GM03348 (cell line): ENCODE data around the gene KCNB1.

Source experiments
- DNase-seq: peaks from one replicate; pipeline ENCODE4 v3.0.0; 2012; ENCODE audit warnings: low spot score

Gene KCNB1

DNA sequence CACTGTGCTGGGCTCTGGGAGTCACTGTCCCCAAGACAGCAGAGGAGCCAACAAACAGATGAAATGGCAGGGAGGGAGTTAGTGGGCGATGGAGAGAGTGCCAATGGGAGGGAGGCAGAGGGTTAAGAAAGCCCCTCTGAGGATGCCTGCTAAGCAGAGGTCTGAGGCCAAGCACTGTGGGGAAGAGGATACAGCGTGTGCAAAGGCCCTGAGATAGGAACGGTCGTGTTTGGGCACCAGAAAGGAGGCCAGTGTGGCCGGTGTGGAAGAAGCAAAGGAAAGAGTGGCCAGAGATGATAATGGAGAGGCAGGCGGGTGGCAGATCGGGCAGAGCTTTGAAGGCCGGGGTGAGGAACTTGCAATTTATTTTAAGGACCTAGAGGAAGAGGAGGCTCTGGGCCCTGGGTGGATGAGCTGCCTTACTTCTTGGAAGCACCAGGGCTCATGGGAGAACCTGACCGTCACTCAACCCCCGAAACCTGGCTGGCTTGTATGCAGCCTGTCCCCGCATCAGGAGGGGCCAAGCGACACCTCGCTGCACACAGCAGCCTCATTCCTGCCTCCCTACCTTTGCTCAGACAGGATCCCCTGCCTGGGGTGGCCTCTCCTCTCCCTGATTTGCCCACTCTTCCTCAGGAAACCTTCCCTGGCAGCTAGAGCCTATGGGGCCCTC lies 73.0 kb downstream of the KCNB1 start:
- DNase-seq = no peak

DNA sequence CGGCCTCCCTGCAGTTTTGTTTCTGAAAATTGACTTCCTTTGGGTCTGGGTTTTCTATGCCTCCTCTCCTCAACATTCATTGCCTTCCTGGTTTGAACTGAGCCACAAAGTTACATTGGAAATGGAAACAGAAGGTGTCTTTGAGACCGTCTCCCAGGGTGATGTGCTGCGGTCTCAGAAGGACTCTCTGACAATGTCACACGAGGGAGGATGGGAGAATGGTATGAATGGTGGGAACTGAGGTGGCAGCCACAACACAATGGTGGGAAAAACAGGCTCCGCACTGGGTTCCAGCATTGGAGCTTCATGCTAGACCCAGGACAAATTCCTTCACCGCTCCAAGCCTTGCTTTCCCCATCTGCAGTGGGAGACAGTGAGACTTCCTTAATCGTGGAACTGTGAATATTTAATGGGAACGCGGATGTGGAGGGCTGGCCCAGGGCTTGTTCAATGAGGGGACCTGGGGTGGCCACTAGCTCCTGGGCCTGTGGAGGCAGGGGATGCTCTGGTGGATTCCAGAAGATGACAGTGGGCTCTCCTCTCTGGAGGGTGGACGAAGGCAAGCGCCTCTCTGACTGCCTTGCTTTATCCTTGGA lies 73.9 kb downstream of the KCNB1 start:
- no peak for DNase-seq

GRCh38 chr20:49406666-49407065 lies 75.8 kb downstream of the KCNB1 start:
- no peak for DNase-seq

DNA sequence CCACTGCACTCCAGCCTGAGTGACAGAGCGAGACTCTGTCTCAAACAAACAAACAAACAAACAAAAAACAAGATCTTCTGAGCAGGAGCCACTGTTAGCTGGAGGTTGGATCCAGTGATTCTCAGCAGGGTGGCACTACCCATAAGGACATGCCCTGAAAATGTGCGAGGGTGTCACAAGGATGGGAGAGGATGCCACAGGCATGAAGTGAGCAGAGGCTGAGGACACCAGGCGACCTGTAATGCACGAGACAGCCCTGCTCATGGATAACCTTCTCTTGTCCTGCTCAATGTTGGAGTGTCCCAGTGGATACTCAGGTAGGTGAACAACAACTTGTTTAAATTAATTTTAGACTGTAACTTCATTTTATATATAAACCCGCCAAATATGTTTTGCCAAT lies 76.8 kb downstream of the KCNB1 start:
- no peak for DNase-seq

DNA sequence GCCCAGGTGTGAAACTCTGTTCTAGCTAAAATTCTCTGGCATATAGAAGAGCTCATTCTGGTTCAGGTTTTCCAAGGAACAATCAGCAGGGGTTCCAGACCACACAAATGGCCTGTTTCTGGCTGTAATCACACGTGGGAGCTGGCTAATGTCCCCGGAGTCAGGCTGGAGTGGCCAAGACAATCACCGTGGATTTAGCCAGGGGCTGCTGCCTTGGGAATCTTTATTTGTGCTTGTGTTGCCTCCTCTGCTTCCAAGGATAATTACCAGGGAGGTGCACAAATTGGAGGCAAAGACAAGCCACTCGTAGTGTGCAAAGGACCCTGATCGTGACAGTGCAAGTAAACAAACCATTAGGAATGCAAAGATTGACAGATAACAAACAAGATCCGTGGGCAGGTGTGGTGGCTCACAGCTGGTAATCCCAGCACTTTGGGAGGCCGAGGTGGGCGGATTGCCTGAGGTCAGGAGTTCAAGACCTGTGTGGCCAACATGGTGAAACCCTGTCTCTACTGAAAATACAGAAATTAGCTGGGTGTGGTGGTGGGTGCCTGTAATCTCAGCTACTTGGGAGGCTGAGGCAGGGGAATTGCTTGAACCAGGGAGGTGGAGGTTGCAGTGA lies 77.3 kb downstream of the KCNB1 start:
- no peak for DNase-seq

GRCh38 chr20:49404461-49404860 lies 78.0 kb downstream of the KCNB1 start:
- DNase-seq = no peak

- DNase-seq = no peak
Observed at GRCh38 chr20:49403911-49404310, 78.6 kb downstream of the KCNB1 start.

DNA sequence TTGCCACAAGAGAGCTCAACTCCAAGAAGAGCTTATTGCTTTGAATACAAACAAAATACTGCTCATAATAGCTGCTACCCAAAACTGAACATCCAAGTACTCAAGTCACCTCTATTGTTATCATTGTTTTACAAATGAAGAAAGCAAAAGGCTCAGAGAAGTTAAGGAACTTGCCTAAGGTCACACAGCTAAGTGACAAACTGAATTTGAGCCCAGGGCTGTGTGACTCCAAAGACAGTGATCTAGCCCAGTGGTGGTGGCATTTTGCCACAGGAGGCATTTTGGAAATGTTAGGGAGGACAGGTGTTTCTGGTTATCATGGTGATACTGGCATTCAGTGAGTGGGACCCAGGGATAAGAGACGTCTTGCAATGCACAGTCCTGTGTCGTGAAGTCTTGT lies 79.5 kb downstream of the KCNB1 start:
- DNase-seq = no peak

DNA sequence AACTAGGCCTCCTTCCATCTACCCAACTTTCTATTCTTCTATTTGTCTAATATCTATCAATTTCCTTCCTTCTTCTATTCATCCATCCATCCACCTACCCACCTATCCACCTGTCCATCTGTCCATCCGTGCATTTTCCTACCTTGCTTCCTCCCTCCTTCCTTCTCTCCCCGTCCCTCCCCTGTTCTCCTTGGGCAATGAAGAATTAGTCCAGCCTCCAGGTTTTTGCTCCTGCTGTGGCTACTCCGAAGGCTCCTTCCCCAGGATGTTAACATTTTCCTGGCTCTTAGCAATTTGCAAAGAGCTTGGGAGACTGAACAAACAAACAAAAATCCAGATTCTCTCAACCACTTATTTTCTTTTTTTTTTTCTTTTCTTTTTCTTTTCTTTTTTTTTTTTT lies 81.6 kb downstream of the KCNB1 start:
- no peak for DNase-seq

- DNase-seq = no peak
Observed at GRCh38 chr20:49400410-49400809, 82.1 kb downstream of the KCNB1 start.

DNA sequence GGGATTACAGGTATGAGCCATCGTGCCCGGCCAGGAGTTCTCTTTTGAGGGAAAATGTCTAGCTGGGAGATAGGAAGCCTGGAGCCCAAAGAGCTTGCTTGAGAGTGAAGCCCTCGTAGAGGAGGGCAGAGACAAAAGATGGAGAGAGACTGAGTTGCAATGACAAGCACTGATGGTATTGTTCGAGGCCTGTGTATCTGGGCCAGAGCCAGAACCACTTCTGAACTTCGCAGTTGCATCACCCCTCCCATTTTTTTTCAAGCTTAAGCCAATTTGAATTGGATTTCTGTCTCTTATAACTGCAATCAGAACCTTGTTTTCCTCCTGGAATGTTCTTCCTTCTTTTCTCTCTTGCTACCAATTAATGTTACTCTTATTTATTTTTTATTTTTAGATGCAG lies 83.1 kb downstream of the KCNB1 start:
- DNase-seq = peak; percentile 47

GRCh38 chr20:49398401-49399144 lies 83.9 kb downstream of the KCNB1 start:
- no peak for DNase-seq

- peak; percentile 68 for DNase-seq
Observed at GRCh38 chr20:49397525-49397924, 84.9 kb downstream of the KCNB1 start.

- no peak for DNase-seq
Observed at GRCh38 chr20:49396230-49396629, 86.2 kb downstream of the KCNB1 start.

- no peak for DNase-seq
Observed at GRCh38 chr20:49395659-49396058, 86.8 kb downstream of the KCNB1 start.

DNA sequence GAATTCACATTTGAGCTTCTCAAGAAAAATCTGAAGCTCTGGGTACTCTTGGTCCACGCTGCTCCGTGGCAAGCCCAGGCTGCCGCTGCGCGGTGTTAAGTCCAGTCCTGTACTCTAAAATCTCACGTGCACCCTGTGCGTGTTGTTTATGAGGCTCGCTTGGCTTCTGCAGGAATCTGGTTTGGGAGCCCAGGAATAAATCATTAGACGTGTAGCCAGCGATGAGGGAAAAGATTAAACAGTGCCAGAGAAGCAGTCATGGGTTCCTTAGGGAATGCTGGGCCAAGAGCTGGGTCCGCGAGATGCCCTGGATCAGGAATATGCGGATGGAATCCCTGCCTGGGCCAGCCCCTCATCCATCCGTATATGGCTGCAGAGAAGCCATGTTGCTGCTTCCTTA lies 87.3 kb downstream of the KCNB1 start:
- DNase-seq = peak; percentile 39

- no peak for DNase-seq
Observed at GRCh38 chr20:49394757-49395156, 87.7 kb downstream of the KCNB1 start.

DNA sequence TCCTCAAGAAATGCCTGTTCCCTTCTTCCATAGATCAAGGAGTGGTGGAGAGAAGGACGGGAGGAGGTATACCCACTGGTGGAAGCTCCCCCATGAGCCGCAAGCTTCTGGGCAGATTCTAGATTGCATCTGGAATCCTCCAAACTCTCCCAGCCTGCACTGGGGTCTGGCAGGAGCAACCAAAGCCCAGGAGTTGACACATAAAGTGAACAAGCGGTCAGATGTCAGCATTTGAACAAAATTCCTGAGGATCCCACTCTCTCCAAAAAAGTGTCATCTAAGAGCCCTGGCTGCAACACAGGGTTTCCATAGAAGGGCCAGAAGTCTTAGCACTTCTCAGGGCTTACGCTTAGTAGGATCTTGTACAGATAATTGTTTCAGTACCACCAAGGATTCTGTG lies 88.2 kb downstream of the KCNB1 start:
- DNase-seq = peak; percentile 27

DNA sequence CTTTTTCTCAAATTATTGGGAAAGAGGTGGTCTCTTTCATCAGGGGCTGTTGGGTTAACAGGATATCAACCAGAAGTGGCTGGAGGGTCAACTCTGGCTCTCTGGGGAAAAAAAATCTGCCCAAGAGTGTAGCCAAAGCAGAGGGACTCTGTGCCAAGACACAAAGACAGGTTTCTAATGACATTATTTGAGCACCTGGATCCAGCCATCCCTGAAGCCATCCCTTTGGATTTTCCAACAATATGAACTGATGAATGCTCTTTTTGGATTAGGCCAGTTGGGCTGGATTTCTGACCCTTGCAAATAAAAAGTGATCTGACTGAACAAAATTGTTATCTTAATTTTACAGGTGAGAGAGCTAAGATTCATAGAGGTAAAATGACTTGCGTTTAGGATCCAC lies 88.7 kb downstream of the KCNB1 start:
- no peak for DNase-seq

DNA sequence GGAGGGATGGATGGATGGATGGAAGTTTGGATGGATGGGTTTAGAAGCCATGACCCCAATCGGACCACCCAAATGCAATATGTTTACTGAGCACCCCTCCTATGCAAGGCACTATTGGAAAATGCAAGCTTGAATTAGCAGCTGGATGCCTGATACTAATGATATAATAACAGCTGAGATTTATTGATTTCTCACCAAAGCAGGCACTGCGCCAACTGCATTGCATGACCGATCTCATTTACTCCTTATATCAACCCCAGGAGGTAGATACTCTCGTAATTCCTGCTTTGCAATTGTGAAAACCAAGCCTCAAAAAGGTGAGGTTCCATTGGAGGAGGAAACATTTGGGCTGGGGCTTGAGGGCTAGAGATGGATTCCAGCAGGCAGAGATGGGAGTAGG lies 89.7 kb downstream of the KCNB1 start:
- no peak for DNase-seq

GRCh38 chr20:49391404-49392245 lies 90.8 kb downstream of the KCNB1 start:
- DNase-seq = no peak

DNA sequence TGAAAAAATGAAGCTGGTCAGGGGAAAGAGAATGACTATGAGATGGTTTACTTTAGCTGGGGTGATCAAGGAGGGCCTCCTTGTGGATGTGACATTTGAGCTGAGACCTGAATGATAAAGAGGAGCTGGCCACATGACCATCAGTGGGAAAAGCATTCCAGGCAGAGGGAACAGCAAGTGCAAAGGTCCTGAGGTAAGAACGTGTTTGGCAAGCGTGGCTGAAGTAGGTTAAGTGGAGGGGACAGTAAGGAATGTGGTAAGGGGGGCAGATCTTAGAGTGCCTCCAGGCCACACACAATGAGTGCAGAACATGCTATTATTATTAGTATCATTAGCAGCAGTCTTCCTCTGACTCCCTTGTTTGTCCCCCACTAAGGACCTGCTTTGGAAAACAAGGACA lies 92.6 kb downstream of the KCNB1 start:
- no peak for DNase-seq
